Neural crest cell (in vitro differentiated cells): ENCODE results near the gene RNF130. TPM values are rescaled to one million over a fixed set of nuclear protein-coding genes. Genes with fewer than 3 reads are reported as not detected.

ENCODE experiments used
- DNase-seq: peaks from one replicate; pipeline ENCODE4 v3.0.0; 2021; ENCODE audit warnings: low read depth, mixed read lengths, low spot score
- H3K27ac Mint-ChIP-seq: one replicate; pipeline ENCODE4 v1.8.0; 2021; ENCODE audit warnings: mild to moderate bottlenecking, mixed read lengths; ENCODE audit not compliant: unreplicated experiment
- H3K27me3 Mint-ChIP-seq: 2 replicates; pipeline ENCODE4 v1.8.0; 2021; ENCODE audit warnings: low read depth, mild to moderate bottlenecking, mixed read lengths
- H3K36me3 Mint-ChIP-seq: 2 replicates; pipeline ENCODE4 v1.8.0; 2021; ENCODE audit warnings: low read depth, mild to moderate bottlenecking, mixed read lengths
- H3K4me1 Mint-ChIP-seq: 2 replicates; pipeline ENCODE4 v1.8.0; 2021; ENCODE audit warnings: mixed read lengths
- H3K4me3 Mint-ChIP-seq: one replicate; pipeline ENCODE4 v1.8.0; 2021; ENCODE audit warnings: mild to moderate bottlenecking, mixed read lengths
- H3K9me3 Mint-ChIP-seq: 2 replicates; pipeline ENCODE4 v1.8.0; 2021; ENCODE audit warnings: mixed read lengths
- CTCF ChIP-seq: fragments of 200-600 bp; sonication (generic); conservative IDR thresholded peaks from 2 replicates; pipeline ENCODE4 v1.5.0; 2021; ENCODE audit warnings: antibody characterized with exemption, mild to moderate bottlenecking
- total RNA-seq: library from RNA; stranded (reverse); gene quantifications from 2 replicates; pipeline ENCODE4 v1.2.1, GENCODE V29; 2021

RNF130 gene
- total RNA-seq, 1 donor from 2014 or later, result 113 TPM

GRCh38 chr5:180074462-180074861 is 2.9 kb upstream of the RNF130 start:
- Mint-ChIP-seq H3K4me1 (peaks cover 8% of the 10 kb centered on the region), H3K9me3 (peaks cover 2% of the 10 kb centered on the region), H3K36me3 (no peaks in the 10 kb centered on the region), H3K27me3 (peaks cover 2% of the 10 kb centered on the region), H3K4me3 (peak overlapping the region; percentile 49), H3K27ac (no peak overlapping the region)
- no peak for TF ChIP-seq CTCF
- no peak for DNase-seq

GRCh38 chr5:180072556-180072955 is 997 bp upstream of the RNF130 start:
- H3K27ac Mint-ChIP-seq, result no peak overlapping the region
- no peak for DNase-seq
- H3K4me3 Mint-ChIP-seq, result peak overlapping the region; percentile 89

GRCh38 chr5:180072256-180072548 is 643 bp upstream of the RNF130 start:
- peaks cover 2% of the 10 kb centered on the region for H3K9me3 Mint-ChIP-seq
- peaks cover 28% of the 10 kb centered on the region for H3K4me1 Mint-ChIP-seq
- H3K27me3 Mint-ChIP-seq, result peaks cover 2% of the 10 kb centered on the region
- peak overlapping the region; percentile 79 for H3K4me3 Mint-ChIP-seq
- peaks cover 3% of the 10 kb centered on the region for H3K36me3 Mint-ChIP-seq
- H3K27ac Mint-ChIP-seq, result no peak overlapping the region
- no peak for TF ChIP-seq CTCF
- no peak for DNase-seq

More at GRCh38 chr5:180072556-180072955, 997 bp upstream of the RNF130 start:
- Mint-ChIP-seq H3K9me3 (peaks cover 2% of the 10 kb centered on the region), H3K36me3 (peaks cover 3% of the 10 kb centered on the region), H3K27me3 (peaks cover 2% of the 10 kb centered on the region), H3K4me1 (peaks cover 25% of the 10 kb centered on the region)
- TF ChIP-seq CTCF, result no peak

GRCh38 chr5:180070756-180071530 is 616 bp downstream of the RNF130 start:
- H3K27ac Mint-ChIP-seq, result peak overlapping the region; percentile 97
- H3K27me3 Mint-ChIP-seq, result peaks cover 2% of the 10 kb centered on the region
- no peak for TF ChIP-seq CTCF
- peak overlapping the region; percentile 98 for H3K4me3 Mint-ChIP-seq
- peaks cover 2% of the 10 kb centered on the region for H3K9me3 Mint-ChIP-seq
- peak; percentile 39 for DNase-seq
- peaks cover 6% of the 10 kb centered on the region for H3K36me3 Mint-ChIP-seq
- peaks cover 35% of the 10 kb centered on the region for H3K4me1 Mint-ChIP-seq

- no peak for TF ChIP-seq CTCF
- Mint-ChIP-seq H3K4me3 (peak overlapping the region; percentile 98), H3K27me3 (peaks cover 2% of the 10 kb centered on the region), H3K4me1 (peaks cover 37% of the 10 kb centered on the region), H3K27ac (peak overlapping the region; percentile 76), H3K9me3 (peaks cover 2% of the 10 kb centered on the region), H3K36me3 (peaks cover 7% of the 10 kb centered on the region)
- no peak for DNase-seq
These were observed 1.8 kb downstream of the RNF130 start for GRCh38 chr5:180069589-180070247.
